HepG2 (cell line): Measurements from ENCODE around the gene CD8A. TPM values are rescaled to one million over a fixed set of nuclear protein-coding genes. Genes with fewer than 3 reads are reported as not detected.

ENCODE experiments used
- ARID4A ChIP-seq: sonication (generic); formaldehyde crosslinking; IDR thresholded peaks from 2 replicates; pipeline ENCODE4 v1.5.0; 2020; ENCODE audit warnings: mild to moderate bottlenecking, missing genetic modification reagents, borderline replicate concordance
- CBX5 ChIP-seq: sonication (generic); formaldehyde crosslinking; IDR thresholded peaks from 2 replicates; pipeline ENCODE4 v1.4.0; 2020; ENCODE audit warnings: missing genetic modification reagents, borderline replicate concordance
- CCDC6 ChIP-seq: sonication (generic); formaldehyde crosslinking; IDR thresholded peaks from 2 replicates; pipeline ENCODE4 v1.8.1; 2022; ENCODE audit warnings: mild to moderate bottlenecking, missing genetic modification reagents, moderate library complexity
- KMT2B ChIP-seq: IDR thresholded peaks from 2 replicates; pipeline ENCODE4 v1.6.1; 2016; ENCODE audit warnings: missing genetic modification reagents, missing compliant biosample characterization
- MYNN ChIP-seq: sonication (generic); formaldehyde crosslinking; IDR thresholded peaks from 2 replicates; pipeline ENCODE4 v1.4.0; 2020; ENCODE audit warnings: mild to moderate bottlenecking, low read depth, missing genetic modification reagents
- PCBP1 ChIP-seq: fragments of 200-400 bp; formaldehyde crosslinking; IDR thresholded peaks from 2 replicates; pipeline ENCODE4 v1.6.1; 2017; ENCODE audit warnings: mild to moderate bottlenecking, low read depth, low read length, borderline replicate concordance
- TFDP2 ChIP-seq: sonication (generic); formaldehyde crosslinking; IDR thresholded peaks from 2 replicates; pipeline ENCODE4 v1.4.0; 2020; ENCODE audit warnings: missing genetic modification reagents
- THAP8 ChIP-seq: sonication (generic); formaldehyde crosslinking; IDR thresholded peaks from 2 replicates; pipeline ENCODE4 v1.5.1; 2020; ENCODE audit warnings: missing genetic modification reagents, mild to moderate bottlenecking, borderline replicate concordance
- ZNF136 ChIP-seq: sonication (generic); formaldehyde crosslinking; IDR thresholded peaks from 2 replicates; pipeline ENCODE4 v1.8.1; 2022; ENCODE audit warnings: low read depth, mild to moderate bottlenecking, moderate library complexity, missing genetic modification reagents
- ZNF20 ChIP-seq: sonication (generic); formaldehyde crosslinking; IDR thresholded peaks from 2 replicates; pipeline ENCODE4 v1.4.0; 2020; ENCODE audit warnings: mild to moderate bottlenecking, moderate library complexity, missing genetic modification reagents
- ZNF333 ChIP-seq: sonication (generic); formaldehyde crosslinking; IDR thresholded peaks from 2 replicates; pipeline ENCODE4 v1.4.0; 2020; ENCODE audit warnings: mild to moderate bottlenecking, missing genetic modification reagents, borderline replicate concordance
- ZNF430 ChIP-seq: sonication (generic); formaldehyde crosslinking; IDR thresholded peaks from 2 replicates; pipeline ENCODE4 v1.9.0; 2021; ENCODE audit warnings: mild to moderate bottlenecking, missing genetic modification reagents
- ZNF746 ChIP-seq: sonication (generic); formaldehyde crosslinking; IDR thresholded peaks from 2 replicates; pipeline ENCODE4 v1.8.0; 2022; ENCODE audit warnings: mild to moderate bottlenecking, missing genetic modification reagents
- polyA plus RNA-seq, 8 experiments: library from polyadenylated mRNA; depleted of rRNA in 3 of 8; stranded (reverse) in 7 of 8; unstranded in 1 of 8; fragments of >200 nt; fragmentation: Illumina TruSeq in 4 of 8; extraction: Trizol in 4 of 8; gene quantifications; 2 replicates each; pipeline versions ENCODE4 v1.2.1 to v1.2.3, GENCODE V29; 2011 to 2016; ENCODE audit warnings: low read depth in 4 of 8, missing spikeins in 1 of 8, mixed read lengths in 1 of 8; ENCODE audit not compliant: insufficient read depth in 1 of 8
- total RNA-seq, 5 experiments: library from RNA; depleted of rRNA; stranded (reverse); fragments of >200 nt; fragmentation: Illumina TruSeq; extraction: Trizol; gene quantifications; 2 replicates each; pipeline ENCODE4 v1.2.3, GENCODE V29; 2016; ENCODE audit warnings: low read depth in 1 of 5
- TF ChIP-seq, protein P1 (sequence below): sonication (generic); formaldehyde crosslinking; IDR thresholded peaks from 2 replicates; pipeline ENCODE4 v1.4.0; 2020; ENCODE audit warnings: missing genetic modification reagents
- TF ChIP-seq, protein P2 (sequence below): sonication (generic); formaldehyde crosslinking; IDR thresholded peaks from 2 replicates; pipeline ENCODE4 v1.5.0; 2020; ENCODE audit warnings: missing genetic modification reagents

The CD8A gene
- total and polyA plus RNA-seq, 2 of the 13 experiments (the other 11 are each of a cell fraction or from before 2014, with no cell fraction given), result 0.09 TPM; not detected in 1

- peak; percentile 56; the same call in 1 of the 2 replicates for TF ChIP-seq ARID4A (CRISPR knock-in tag)
- TF ChIP-seq, protein P1, sequence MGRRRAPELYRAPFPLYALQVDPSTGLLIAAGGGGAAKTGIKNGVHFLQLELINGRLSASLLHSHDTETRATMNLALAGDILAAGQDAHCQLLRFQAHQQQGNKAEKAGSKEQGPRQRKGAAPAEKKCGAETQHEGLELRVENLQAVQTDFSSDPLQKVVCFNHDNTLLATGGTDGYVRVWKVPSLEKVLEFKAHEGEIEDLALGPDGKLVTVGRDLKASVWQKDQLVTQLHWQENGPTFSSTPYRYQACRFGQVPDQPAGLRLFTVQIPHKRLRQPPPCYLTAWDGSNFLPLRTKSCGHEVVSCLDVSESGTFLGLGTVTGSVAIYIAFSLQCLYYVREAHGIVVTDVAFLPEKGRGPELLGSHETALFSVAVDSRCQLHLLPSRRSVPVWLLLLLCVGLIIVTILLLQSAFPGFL (CRISPR knock-in tag), result no peak
- peak; percentile 65; the same call in 1 of the 2 replicates for TF ChIP-seq CCDC6
- peak; percentile 23; the same call in 1 of the 2 replicates for TF ChIP-seq ZNF430 (CRISPR knock-in tag)
- no peak for TF ChIP-seq ZNF20 (CRISPR knock-in tag)
- TF ChIP-seq THAP8 (CRISPR knock-in tag), result peak; percentile 24; the same call in 1 of the 2 replicates
- peak; percentile 54; the same call in 1 of the 2 replicates for TF ChIP-seq TFDP2
- TF ChIP-seq, protein P2, sequence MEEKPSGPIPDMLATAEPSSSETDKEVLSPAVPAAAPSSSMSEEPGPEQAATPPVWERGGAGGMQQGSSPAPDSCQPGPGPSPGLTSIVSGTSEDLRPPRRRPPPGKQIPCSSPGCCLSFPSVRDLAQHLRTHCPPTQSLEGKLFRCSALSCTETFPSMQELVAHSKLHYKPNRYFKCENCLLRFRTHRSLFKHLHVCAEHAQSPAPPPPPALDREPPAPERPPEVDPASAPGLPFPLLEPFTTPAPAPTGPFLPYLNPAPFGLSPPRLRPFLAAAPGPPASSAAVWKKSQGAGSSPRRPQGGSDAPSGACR (CRISPR knock-in tag), result no peak
- TF ChIP-seq ZNF136 (CRISPR knock-in tag), result 0 out of 2 replicates have a peak, but pooled peaks have one; percentile 90
- no peak for TF ChIP-seq ZNF746 (CRISPR knock-in tag)
- peak; percentile 64; the same call in 1 of the 2 replicates for TF ChIP-seq CBX5 (CRISPR knock-in tag)
- TF ChIP-seq KMT2B (CRISPR knock-in tag), result peak; percentile 61; the same call in 1 of the 2 replicates
- TF ChIP-seq MYNN (CRISPR knock-in tag), result no peak
- TF ChIP-seq PCBP1, result no peak
- no peak for TF ChIP-seq ZNF333 (CRISPR knock-in tag)
These were observed 17.8 kb upstream of the CD8A start (continued) for GRCh38 chr2:86808315-86809161.
